IMR-90 (cell line): ENCODE measurements around the gene MPI. TPM values are rescaled to one million over a fixed set of nuclear protein-coding genes. Genes with fewer than 3 reads are reported as not detected.

Experiments
- ATAC-seq: fragments of 200-7000 bp; cut with Tn5 transposase; 2 replicates; pipeline ENCODE4 v1.9.1; 2020; ENCODE audit warnings: low read depth, mild to moderate bottlenecking, moderate library complexity
- BruUV-seq: library from RNA; stranded (reverse); fragments of 400-500 nt; replicated peaks from 2 replicates; lab custom pipeline; 2021; lab: Mats Ljungman, UMichigan
- CTCF ChIA-PET: fragments of 300-600 bp; formaldehyde crosslinking; extraction: SDS; loops from one replicate; lab custom pipeline; 2021; ENCODE audit warnings: antibody characterized with exemption; lab: Yijun Ruan, JAX
- POLR2A ChIA-PET: fragments of 300-600 bp; sonication (Branson Sonifier 250); formaldehyde crosslinking; loops from one replicate; lab custom pipeline; 2022; ENCODE audit warnings: antibody characterized with exemption; ENCODE audit not compliant: unreplicated experiment; lab: Charles Lee
- DNase-seq: peaks from one replicate; pipeline ENCODE4 v3.0.0; 2013
- H2AFZ ChIP-seq: replicated peaks from 2 replicates; pipeline ENCODE3; 2013; ENCODE audit warnings: low read length, mild to moderate bottlenecking; ENCODE audit not compliant: poor library complexity
- H2AK5ac ChIP-seq: 2 replicates; pipeline ENCODE4 v1.6.1; 2013; ENCODE audit warnings: low read depth, low read length, inconsistent platforms
- H2AK9ac ChIP-seq: replicated peaks from 2 replicates; pipeline ENCODE3; 2013; ENCODE audit warnings: mild to moderate bottlenecking, low read depth, low read length, moderate library complexity; ENCODE audit not compliant: poor library complexity
- H2BK120ac ChIP-seq: 2 replicates; pipeline ENCODE4 v1.6.1; 2013; ENCODE audit warnings: low read depth, low read length, inconsistent platforms
- H2BK15ac ChIP-seq: 3 replicates; pipeline ENCODE4 v1.6.1; 2013; ENCODE audit warnings: low read depth, low read length, inconsistent platforms
- H2BK20ac ChIP-seq: 2 replicates; pipeline ENCODE4 v1.6.1; 2013; ENCODE audit warnings: low read depth, mild to moderate bottlenecking, inconsistent platforms, low read length, moderate library complexity
- H2BK5ac ChIP-seq: 2 replicates; pipeline ENCODE4 v1.6.1; 2013; ENCODE audit warnings: mild to moderate bottlenecking, low read depth, low read length, inconsistent platforms; ENCODE audit not compliant: poor library complexity, severe bottlenecking
- H3K14ac ChIP-seq: replicated peaks from 2 replicates; pipeline ENCODE4 v1.6.1; 2013; ENCODE audit warnings: low read depth, low read length, inconsistent platforms
- H3K18ac ChIP-seq: 2 replicates; pipeline ENCODE4 v1.6.1; 2013; ENCODE audit warnings: low read depth, low read length, control low read depth
- H3K23ac ChIP-seq: 2 replicates; pipeline ENCODE4 v1.6.1; 2013; ENCODE audit warnings: low read depth, low read length, inconsistent platforms
- H3K27ac ChIP-seq: 2 replicates; pipeline ENCODE4 v1.5.1; 2013; ENCODE audit warnings: mild to moderate bottlenecking, control low read depth, low read length; ENCODE audit not compliant: insufficient read depth
- H3K27me3 ChIP-seq: 2 replicates; pipeline ENCODE4 v1.6.1; 2013; ENCODE audit warnings: low read length; ENCODE audit not compliant: control insufficient read depth, insufficient read depth
- H3K36me3 ChIP-seq: 2 replicates; pipeline ENCODE4 v1.6.1; 2013; ENCODE audit warnings: low read length, mixed read lengths; ENCODE audit not compliant: control insufficient read depth, insufficient read depth
- H3K4ac ChIP-seq: 2 replicates; pipeline ENCODE4 v1.6.1; 2013; ENCODE audit warnings: low read depth, low read length, inconsistent platforms
- H3K4me1 ChIP-seq: 2 replicates; pipeline ENCODE4 v1.6.1; 2013; ENCODE audit warnings: low read length, mixed read lengths; ENCODE audit not compliant: control insufficient read depth, insufficient read depth
- H3K4me2 ChIP-seq: 2 replicates; pipeline ENCODE4 v1.6.1; 2013; ENCODE audit warnings: low read depth, mild to moderate bottlenecking, control low read depth, low read length, moderate library complexity
- H3K4me3 ChIP-seq: 2 replicates; pipeline ENCODE4 v1.5.1; 2013; ENCODE audit warnings: low read depth, mild to moderate bottlenecking, control low read depth, low read length, moderate library complexity; ENCODE audit not compliant: insufficient read depth
- H3K56ac ChIP-seq: 2 replicates; pipeline ENCODE4 v1.6.1; 2013; ENCODE audit warnings: low read length, inconsistent platforms; ENCODE audit not compliant: insufficient read depth; ENCODE audit errors: extremely low read depth
- H3K79me1 ChIP-seq, 2 experiments: 2 replicates each; pipeline ENCODE4 v1.6.1; 2013; ENCODE audit warnings: low read length in 2 of 2, inconsistent platforms in 1 of 2, low read depth in 1 of 2
- H3K9ac ChIP-seq: 2 replicates; pipeline ENCODE4 v1.6.1; 2013; ENCODE audit warnings: low read depth, low read length, control low read depth
- H3K9me1 ChIP-seq: 2 replicates; pipeline ENCODE4 v1.6.1; 2013; ENCODE audit warnings: low read length, inconsistent platforms; ENCODE audit not compliant: insufficient read depth
- H3K9me3 ChIP-seq: 2 replicates; pipeline ENCODE4 v1.6.1; 2013; ENCODE audit warnings: low read length; ENCODE audit not compliant: control insufficient read depth, insufficient read depth
- H4K20me1 ChIP-seq: 2 replicates; pipeline ENCODE4 v1.6.1; 2013; ENCODE audit warnings: low read length, inconsistent platforms; ENCODE audit not compliant: insufficient read depth
- H4K5ac ChIP-seq: 2 replicates; pipeline ENCODE4 v1.6.1; 2013; ENCODE audit warnings: mild to moderate bottlenecking, low read depth, low read length, control low read depth
- H4K8ac ChIP-seq, 2 experiments: 2 replicates each; pipeline ENCODE4 v1.6.1; 2013; ENCODE audit warnings: low read depth in 2 of 2, low read length in 2 of 2, control low read depth in 1 of 2, inconsistent platforms in 1 of 2
- H4K91ac ChIP-seq: 2 replicates; pipeline ENCODE4 v1.6.1; 2013; ENCODE audit warnings: low read depth, low read length, inconsistent platforms; ENCODE audit not compliant: insufficient read depth
- BHLHE40 ChIP-seq: fragments of 150-350 bp; IDR thresholded peaks from 2 replicates; pipeline ENCODE4 v1.6.1; 2016; ENCODE audit warnings: mild to moderate bottlenecking, low read depth, low read length
- CEBPB ChIP-seq: IDR thresholded peaks from 2 replicates; pipeline ENCODE4 v1.6.1; 2012; ENCODE audit warnings: low read depth, low read length, improper control_type of control experiment
- FOS ChIP-seq: fragments of 150-350 bp; IDR thresholded peaks from 2 replicates; pipeline ENCODE4 v1.6.1; 2016; ENCODE audit warnings: low read depth, low read length
- MAFK ChIP-seq: IDR thresholded peaks from 2 replicates; pipeline ENCODE4 v1.6.1; 2012; ENCODE audit warnings: low read depth, low read length, improper control_type of control experiment
- MAZ ChIP-seq: IDR thresholded peaks from 2 replicates; pipeline ENCODE4 v1.6.1; 2012; ENCODE audit warnings: low read depth, mild to moderate bottlenecking, low read length, improper control_type of control experiment, moderate library complexity, borderline replicate concordance
- MXI1 ChIP-seq: IDR thresholded peaks from 2 replicates; pipeline ENCODE4 v1.6.1; 2012; ENCODE audit warnings: low read depth, mild to moderate bottlenecking, low read length, moderate library complexity, borderline replicate concordance
- NFE2L2 ChIP-seq: fragments of 150-350 bp; IDR thresholded peaks from 2 replicates; pipeline ENCODE4 v1.6.1; 2016; ENCODE audit warnings: low read depth, mild to moderate bottlenecking, low read length
- POLR2A ChIP-seq: IDR thresholded peaks from 2 replicates; pipeline ENCODE4 v1.6.1; 2012; ENCODE audit warnings: mild to moderate bottlenecking, low read depth, low read length
- RAD21 ChIP-seq: IDR thresholded peaks from 2 replicates; pipeline ENCODE4 v1.6.1; 2012; ENCODE audit warnings: low read length, improper control_type of control experiment
- RCOR1 ChIP-seq: IDR thresholded peaks from 2 replicates; pipeline ENCODE4 v1.6.1; 2012; ENCODE audit warnings: mild to moderate bottlenecking, low read length, improper control_type of control experiment; ENCODE audit not compliant: insufficient replicate concordance
- RFX5 ChIP-seq: IDR thresholded peaks from 2 replicates; pipeline ENCODE4 v1.8.0; 2012; ENCODE audit warnings: low read depth, mild to moderate bottlenecking, low read length, moderate library complexity
- SMC3 ChIP-seq: fragments of 150-350 bp; IDR thresholded peaks from 2 replicates; pipeline ENCODE4 v1.6.1; 2016; ENCODE audit warnings: low read depth, mild to moderate bottlenecking, antibody characterized with exemption, low read length, moderate library complexity
- USF2 ChIP-seq: fragments of 150-350 bp; IDR thresholded peaks from 2 replicates; pipeline ENCODE4 v1.6.1; 2017; ENCODE audit warnings: mild to moderate bottlenecking, antibody characterized with exemption, low read length, low read depth
- WGBS, 2 experiments: methylation state at CpG; one replicate each; pipeline versions ENCODE4 v1.1.5 to v1.1.7; 2013; ENCODE audit warnings: missing lambda C conversion rate in 2 of 2; ENCODE audit not compliant: insufficient read length in 1 of 2; ENCODE audit errors: extremely low coverage in 2 of 2; 5-methylcytosine and 5-hydroxymethylcytosine counted together
- dilution Hi-C: fragments of 300-500 bp; cut with HindIII; formaldehyde crosslinking; loops from one replicate; pipeline ENCODE4 v1.14.3; 2018; ENCODE audit warnings: low sequenced_read_pairs; ENCODE audit not compliant: unreplicated experiment
- in situ Hi-C: fragments of 300-500 bp; cut with MboI; formaldehyde crosslinking; loops from 3 replicates; pipeline ENCODE4 v1.14.3; 2019; ENCODE audit warnings: low sequenced_read_pairs, inconsistent platforms, mixed read lengths
- intact Hi-C: fragments of 100-400 bp; cut with micrococcal nuclease; formaldehyde crosslinking; loops from 2 replicates; pipeline ENCODE4 v1.10.0; 2022
- polyA plus RNA-seq, 3 experiments: library from polyadenylated mRNA; depleted of rRNA; stranded (reverse); fragments of >200 nt; gene quantifications; 2 replicates each; pipeline ENCODE4 v1.2.3, GENCODE V29; 2012; ENCODE audit warnings: low replicate concordance in 1 of 3
- total RNA-seq: library from RNA; depleted of rRNA; stranded (reverse); fragments of >200 nt; gene quantifications from 2 replicates; pipeline ENCODE4 v1.2.3, GENCODE V29; 2012
- TF ChIP-seq, protein P1 (sequence below): fragments of 150-350 bp; IDR thresholded peaks from 2 replicates; pipeline ENCODE4 v1.6.1; 2016; ENCODE audit warnings: low read depth, mild to moderate bottlenecking, low read length, moderate library complexity, borderline replicate concordance

The MPI gene
- total and polyA plus RNA-seq, 2 of the 4 experiments (the other 2 are of a cell fraction): 80.1 to 91.8 TPM

- Histone ChIP-seq H3K23ac (no peak overlapping the region), H4K8ac (no peak overlapping the region), H2AK9ac (no peak overlapping the region), H2AK5ac (no peak overlapping the region), H2BK5ac (no peak overlapping the region), H3K4me1 (peaks cover 4% of the 10 kb centered on the region; the same call in 1 of the 2 replicates), H2AFZ (no peak overlapping the region), H3K36me3 (peaks cover 14% of the 10 kb centered on the region), H3K56ac (no peak overlapping the region), H4K91ac (no peak overlapping the region), H3K4me3 (no peak overlapping the region), H2BK20ac (no peak overlapping the region), H3K79me1 (peaks cover 0 to 17% of the 10 kb centered on the region in 2 experiments; a peak in 1 of 4 replicates), H3K4me2 (no peak overlapping the region), H2BK15ac (no peak overlapping the region), H3K27me3 (no peaks in the 10 kb centered on the region), H3K9me3 (no peaks in the 10 kb centered on the region), H4K20me1 (no peaks in the 10 kb centered on the region), H4K5ac (no peak overlapping the region), H3K14ac (no peak overlapping the region), H3K9me1 (0 out of 2 replicates have a peak, but pooled peaks cover 3% of the 10 kb centered on the region), H3K4ac (no peak overlapping the region), H3K27ac (no peak overlapping the region), H2BK120ac (no peak overlapping the region), H3K9ac (no peak overlapping the region), H3K18ac (no peak overlapping the region)
- ChIA-PET CTCF (no interaction called here), POLR2A (interaction anchor here (0.5 kb wide), 1 partner anchor 45 kb away, joined by 8 read pairs; no protein-coding TSS in a partner anchor)
- WGBS, 2 experiments: 98% methylated on average over 6 of the region's 9 CpGs; no CpG with 5 or more reads in 1 of the 2 experiments
- ATAC-seq (no peak), DNase-seq (no peak)
- dilution Hi-C loops (no loop called here), in situ Hi-C loops (no loop called here), intact Hi-C loops (loop anchor here (5.0 kb wide), 2 partner anchors 51 to 66 kb away; partner anchors contain the start of genes FAM219B and MPI)
- no TSS peak for BruUV-seq
- no peak for TF ChIP-seq FOS
- no peak for TF ChIP-seq RCOR1
- no peak for TF ChIP-seq MXI1
- no peak for TF ChIP-seq RAD21
- no peak for TF ChIP-seq MAFK
- TF ChIP-seq POLR2A: no peak
- no peak for TF ChIP-seq RFX5
- no peak for TF ChIP-seq CEBPB
- no peak for TF ChIP-seq USF2
- TF ChIP-seq SMC3: no peak
- TF ChIP-seq NFE2L2: no peak
- TF ChIP-seq BHLHE40: no peak
- no peak for TF ChIP-seq MAZ
- TF ChIP-seq, protein P1, sequence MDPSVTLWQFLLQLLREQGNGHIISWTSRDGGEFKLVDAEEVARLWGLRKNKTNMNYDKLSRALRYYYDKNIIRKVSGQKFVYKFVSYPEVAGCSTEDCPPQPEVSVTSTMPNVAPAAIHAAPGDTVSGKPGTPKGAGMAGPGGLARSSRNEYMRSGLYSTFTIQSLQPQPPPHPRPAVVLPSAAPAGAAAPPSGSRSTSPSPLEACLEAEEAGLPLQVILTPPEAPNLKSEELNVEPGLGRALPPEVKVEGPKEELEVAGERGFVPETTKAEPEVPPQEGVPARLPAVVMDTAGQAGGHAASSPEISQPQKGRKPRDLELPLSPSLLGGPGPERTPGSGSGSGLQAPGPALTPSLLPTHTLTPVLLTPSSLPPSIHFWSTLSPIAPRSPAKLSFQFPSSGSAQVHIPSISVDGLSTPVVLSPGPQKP: no peak
Observed at GRCh38 chr15:74840851-74841775, 48.7 kb upstream of the MPI start.
